AG09309 (cell line): Measurements from ENCODE around the gene RS1.

ENCODE experiments used
- DNase-seq: peaks from one replicate; pipeline ENCODE4 v3.0.0-alpha.2; 2010; ENCODE audit warnings: low read depth
- H3K4me3 ChIP-seq: 2 replicates; pipeline ENCODE4 v1.5.1; 2011; ENCODE audit warnings: mild to moderate bottlenecking, low read depth, low read length, moderate library complexity; ENCODE audit not compliant: control insufficient read depth
- TF ChIP-seq, protein P1 (sequence below): IDR thresholded peaks from 2 replicates; pipeline ENCODE4 v1.5.1; 2011; ENCODE audit warnings: mild to moderate bottlenecking, low read depth, low read length, inconsistent platforms; ENCODE audit not compliant: insufficient read depth, control insufficient read depth; ENCODE audit errors: missing control alignments

Gene RS1

DNA sequence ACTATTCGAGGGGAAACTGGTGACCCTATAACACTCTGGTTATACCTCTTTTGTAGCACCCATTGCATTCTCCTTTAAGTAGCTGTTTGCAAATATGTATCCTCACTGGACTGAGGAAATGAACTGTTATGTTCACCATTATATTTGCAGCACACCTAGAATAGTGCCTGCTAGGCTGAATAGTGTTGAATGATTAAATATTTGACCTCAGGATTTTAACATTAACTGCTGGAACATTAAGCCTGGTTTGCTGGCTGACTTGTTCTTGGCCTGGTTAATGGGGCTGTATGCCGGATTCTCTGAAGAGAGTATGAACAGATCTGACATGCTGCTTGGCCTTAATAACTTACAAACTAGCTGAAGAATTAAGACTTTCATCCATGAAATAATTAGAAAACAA lies 80.1 kb downstream of the RS1 start:
- TF ChIP-seq, protein P1, sequence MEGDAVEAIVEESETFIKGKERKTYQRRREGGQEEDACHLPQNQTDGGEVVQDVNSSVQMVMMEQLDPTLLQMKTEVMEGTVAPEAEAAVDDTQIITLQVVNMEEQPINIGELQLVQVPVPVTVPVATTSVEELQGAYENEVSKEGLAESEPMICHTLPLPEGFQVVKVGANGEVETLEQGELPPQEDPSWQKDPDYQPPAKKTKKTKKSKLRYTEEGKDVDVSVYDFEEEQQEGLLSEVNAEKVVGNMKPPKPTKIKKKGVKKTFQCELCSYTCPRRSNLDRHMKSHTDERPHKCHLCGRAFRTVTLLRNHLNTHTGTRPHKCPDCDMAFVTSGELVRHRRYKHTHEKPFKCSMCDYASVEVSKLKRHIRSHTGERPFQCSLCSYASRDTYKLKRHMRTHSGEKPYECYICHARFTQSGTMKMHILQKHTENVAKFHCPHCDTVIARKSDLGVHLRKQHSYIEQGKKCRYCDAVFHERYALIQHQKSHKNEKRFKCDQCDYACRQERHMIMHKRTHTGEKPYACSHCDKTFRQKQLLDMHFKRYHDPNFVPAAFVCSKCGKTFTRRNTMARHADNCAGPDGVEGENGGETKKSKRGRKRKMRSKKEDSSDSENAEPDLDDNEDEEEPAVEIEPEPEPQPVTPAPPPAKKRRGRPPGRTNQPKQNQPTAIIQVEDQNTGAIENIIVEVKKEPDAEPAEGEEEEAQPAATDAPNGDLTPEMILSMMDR = no peak
- no peak overlapping the region for H3K4me3 ChIP-seq

More for the DNA sequence above, 80.1 kb downstream of the RS1 start:
- DNase-seq = no peak
